ENCODE data around the gene LIMS3. TPM values are rescaled to one million over a fixed set of nuclear protein-coding genes. Genes with fewer than 3 reads are reported as not detected.
"Not testable (repeated sequence)": the region's sequence is repeated elsewhere in the genome, so short reads cannot be mapped to it uniquely, and the experiment has no call there.

Gene LIMS3
- total and polyA plus RNA-seq, 12 donors: 1.9 to 17.3 (median 9.2) TPM

DNA sequence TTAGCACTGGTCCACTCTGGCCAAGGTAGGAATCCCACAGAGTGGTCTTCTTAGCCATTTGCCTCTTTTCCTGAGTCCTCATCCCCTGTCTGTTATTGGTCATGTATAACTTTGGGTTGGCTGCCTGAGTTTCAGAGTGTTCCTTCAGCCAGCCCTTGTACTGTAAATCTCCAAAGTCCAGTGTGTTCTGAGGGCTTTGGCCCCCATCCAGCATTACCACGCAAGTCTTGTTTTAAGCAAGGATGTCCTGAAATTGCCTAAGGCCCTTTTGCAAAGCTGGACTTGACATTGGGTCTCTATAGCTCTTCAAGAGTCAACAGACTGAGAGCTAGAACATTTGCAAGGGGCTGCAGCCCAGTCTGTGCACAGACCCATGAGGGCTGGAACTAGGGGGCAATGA lies 68.4 kb downstream of the LIMS3 start:
- DNase-seq; H3K27me3 ChIP-seq; intact Hi-C loops (cut with DNase I); H3K4me1 ChIP-seq (replicated peaks in 1 of 2); H3K4me3 ChIP-seq; H3K9me3 ChIP-seq (replicated peaks in 1 of 3); H3K27ac ChIP-seq; H3K36me3 ChIP-seq (replicated peaks in 1 of 2): not testable (repeated sequence)
- no CpG with 5 or more reads among the region's 1 CpG for WGBS, 4 donors

DNA sequence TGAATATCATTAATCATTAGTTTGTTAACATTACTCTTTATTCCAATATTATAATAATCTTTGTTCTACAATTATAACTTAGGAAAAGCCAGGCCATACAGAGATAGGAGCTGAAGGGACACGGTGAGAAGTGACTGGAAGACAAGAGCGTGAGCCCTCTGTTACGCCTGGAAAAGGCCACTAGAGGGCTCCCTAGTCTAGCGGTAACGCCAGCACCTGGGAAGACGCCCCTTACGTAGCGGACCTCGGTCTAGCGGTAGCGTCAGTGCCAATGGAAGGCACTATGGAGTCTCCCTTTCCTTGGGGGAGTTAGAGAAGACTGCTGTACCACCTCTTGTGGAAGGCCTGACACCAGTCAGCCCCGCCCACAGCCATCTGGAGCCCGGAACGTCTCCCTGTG lies 71.4 kb downstream of the LIMS3 start:
- H3K36me3 ChIP-seq (replicated peaks in 1 of 2); H3K4me3 ChIP-seq; H3K27ac ChIP-seq; H3K27me3 ChIP-seq; H3K9me3 ChIP-seq (replicated peaks in 1 of 3); intact Hi-C loops (cut with DNase I); DNase-seq; H3K4me1 ChIP-seq (replicated peaks in 1 of 2): not testable (repeated sequence)
- no CpG with 5 or more reads among the region's 14 CpGs for WGBS, 4 donors

DNA sequence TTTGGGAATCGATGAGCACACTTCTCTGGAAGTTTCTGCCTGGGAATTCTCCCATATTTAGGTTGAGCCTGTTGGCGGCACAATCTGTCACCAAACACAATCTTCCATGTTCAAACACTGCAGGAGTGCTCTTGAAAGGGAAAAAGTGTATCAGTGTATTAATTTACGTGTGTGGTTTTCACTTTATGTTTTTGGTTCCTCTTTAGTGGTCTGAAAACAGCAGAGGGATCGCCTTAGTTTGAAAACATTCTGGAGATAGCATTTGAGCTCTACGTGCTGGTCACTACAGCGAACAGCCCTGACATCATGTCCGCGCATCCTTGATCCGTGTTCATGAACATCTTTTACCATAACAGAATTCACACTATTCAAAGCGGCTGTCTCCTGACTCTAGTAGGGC lies 73.2 kb downstream of the LIMS3 start:
- H3K9me3 ChIP-seq (replicated peaks in 1 of 3); intact Hi-C loops (cut with DNase I); H3K4me1 ChIP-seq (replicated peaks in 1 of 2); H3K36me3 ChIP-seq (replicated peaks in 1 of 2); H3K4me3 ChIP-seq; H3K27ac ChIP-seq; H3K27me3 ChIP-seq; DNase-seq: not testable (repeated sequence)
- WGBS, 4 donors: no CpG with 5 or more reads among the region's 10 CpGs

Other genes with a start within 250 kb of the LIMS3 start
- gene RGPD5, start 104.4 kb upstream of the LIMS3 start, total RNA-seq: 10 to 100 TPM in 7 of 9 donors, 1 to 10 TPM in 2; 5.1 to 49.7 (median 31.5) TPM
- 10 to 100 TPM in 2 of 3 donors, 1 to 10 TPM in 1; 8.8 to 16.1 (median 10.5) TPM for gene RGPD5, start 104.4 kb upstream of the LIMS3 start, polyA plus RNA-seq
- gene MALL, start 217.1 kb downstream of the LIMS3 start, total RNA-seq: 10 to 100 TPM in 1 of 9 donors, 1 to 10 TPM in 7, under 1 TPM in 1; 0.94 to 10.1 (median 4.0) TPM
- 1 to 10 TPM; 1.4 to 6.6 (median 5.8) TPM for gene MALL, start 217.1 kb downstream of the LIMS3 start, polyA plus RNA-seq